ENCODE results near the gene BTBD9. TPM values are rescaled to one million over a fixed set of nuclear protein-coding genes. Genes with fewer than 3 reads are reported as not detected.

BTBD9 gene
- total RNA-seq, 4 donors from 2014 or later: 5.5 to 14.1 (median 6.3) TPM

DNA sequence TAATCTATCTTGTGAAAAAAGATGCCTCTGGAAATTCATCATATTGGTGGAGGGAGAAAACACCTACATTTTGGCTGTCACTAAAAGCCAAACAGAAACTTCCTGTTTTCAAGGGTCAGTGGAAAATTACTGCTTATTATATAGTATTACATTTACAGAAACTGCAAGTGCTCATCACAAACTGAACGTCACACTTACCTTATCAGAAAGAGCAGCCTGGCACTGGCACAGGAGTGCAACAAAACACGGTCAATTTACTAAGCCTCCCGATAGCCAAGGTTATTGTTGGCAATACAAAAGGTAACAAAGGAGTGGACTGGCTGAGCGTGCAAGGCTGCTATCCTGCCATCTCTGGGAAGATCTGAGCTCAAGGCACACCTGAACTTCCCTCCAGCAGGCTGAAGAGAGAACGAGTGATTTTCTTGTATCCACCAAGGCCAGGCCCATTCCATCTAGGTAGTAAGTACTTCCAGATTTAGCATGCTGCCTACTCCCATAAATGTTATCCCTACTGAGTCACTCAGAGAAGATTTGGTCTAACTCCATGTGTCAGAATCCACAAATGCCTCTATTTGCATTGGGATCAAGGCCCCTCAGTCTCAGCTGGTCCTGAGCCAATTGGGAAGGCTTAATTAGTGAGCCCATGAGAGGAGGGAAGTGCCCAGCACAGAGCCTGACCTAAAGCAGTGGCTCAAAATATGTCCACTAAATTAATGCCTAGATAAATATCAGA is 399.8 kb downstream of the BTBD9 start:
- Histone ChIP-seq H3K4me1 (peaks cover 0 to 6% of the 10 kb centered on the region in 2 donors), H3K4me3 (no peak overlapping the region), H3K27ac (no peak overlapping the region), H3K9me3 (no peaks in the 10 kb centered on the region), H3K36me3 (no peaks in the 10 kb centered on the region), H3K27me3 (no peaks in the 10 kb centered on the region)
- ATAC-seq: no peak
- no peak for TF ChIP-seq POLR2A (IDR thresholded peaks at IDR 0.05)
- TF ChIP-seq, protein P1, sequence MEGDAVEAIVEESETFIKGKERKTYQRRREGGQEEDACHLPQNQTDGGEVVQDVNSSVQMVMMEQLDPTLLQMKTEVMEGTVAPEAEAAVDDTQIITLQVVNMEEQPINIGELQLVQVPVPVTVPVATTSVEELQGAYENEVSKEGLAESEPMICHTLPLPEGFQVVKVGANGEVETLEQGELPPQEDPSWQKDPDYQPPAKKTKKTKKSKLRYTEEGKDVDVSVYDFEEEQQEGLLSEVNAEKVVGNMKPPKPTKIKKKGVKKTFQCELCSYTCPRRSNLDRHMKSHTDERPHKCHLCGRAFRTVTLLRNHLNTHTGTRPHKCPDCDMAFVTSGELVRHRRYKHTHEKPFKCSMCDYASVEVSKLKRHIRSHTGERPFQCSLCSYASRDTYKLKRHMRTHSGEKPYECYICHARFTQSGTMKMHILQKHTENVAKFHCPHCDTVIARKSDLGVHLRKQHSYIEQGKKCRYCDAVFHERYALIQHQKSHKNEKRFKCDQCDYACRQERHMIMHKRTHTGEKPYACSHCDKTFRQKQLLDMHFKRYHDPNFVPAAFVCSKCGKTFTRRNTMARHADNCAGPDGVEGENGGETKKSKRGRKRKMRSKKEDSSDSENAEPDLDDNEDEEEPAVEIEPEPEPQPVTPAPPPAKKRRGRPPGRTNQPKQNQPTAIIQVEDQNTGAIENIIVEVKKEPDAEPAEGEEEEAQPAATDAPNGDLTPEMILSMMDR (IDR thresholded peaks at IDR 0.05 in 4 of 5, conservative IDR thresholded peaks at IDR 0.05 in 1 of 5): no peak
- intact Hi-C loops (cut with DNase I; ENCODE audit: low total_unique reads) (loop anchor here (10.0 kb wide), 1 partner anchor 255 kb away; no protein-coding TSS in a partner anchor), in situ Hi-C loops (cut with MboI; ENCODE audit: low sequenced_read_pairs in 4 of 4) (no loop called here)
- no peak for DNase-seq

DNA sequence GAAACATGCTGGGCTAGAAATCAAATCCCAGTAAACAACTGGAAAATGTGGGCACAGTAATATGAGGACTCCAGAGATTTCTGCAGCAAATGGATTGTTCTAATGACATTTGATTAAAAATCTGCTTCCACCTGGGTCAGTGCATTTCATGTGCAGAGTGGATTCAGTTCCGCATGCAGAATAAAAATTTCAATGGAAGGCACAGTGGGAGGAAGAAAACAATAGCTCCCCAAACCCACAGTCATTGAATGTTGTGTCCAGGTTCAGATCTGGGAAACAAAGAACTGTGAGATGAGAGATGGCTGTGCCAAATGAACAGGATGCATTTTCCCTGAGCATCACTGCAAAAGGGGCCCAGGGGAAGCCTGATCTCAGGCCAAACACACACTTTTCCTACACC is 403.1 kb downstream of the BTBD9 start:
- TF ChIP-seq, protein P1 (IDR thresholded peaks at IDR 0.05 in 4 of 5, conservative IDR thresholded peaks at IDR 0.05 in 1 of 5): no peak
- in situ Hi-C loops (cut with MboI; ENCODE audit: low sequenced_read_pairs in 4 of 4): no loop called here

DNA sequence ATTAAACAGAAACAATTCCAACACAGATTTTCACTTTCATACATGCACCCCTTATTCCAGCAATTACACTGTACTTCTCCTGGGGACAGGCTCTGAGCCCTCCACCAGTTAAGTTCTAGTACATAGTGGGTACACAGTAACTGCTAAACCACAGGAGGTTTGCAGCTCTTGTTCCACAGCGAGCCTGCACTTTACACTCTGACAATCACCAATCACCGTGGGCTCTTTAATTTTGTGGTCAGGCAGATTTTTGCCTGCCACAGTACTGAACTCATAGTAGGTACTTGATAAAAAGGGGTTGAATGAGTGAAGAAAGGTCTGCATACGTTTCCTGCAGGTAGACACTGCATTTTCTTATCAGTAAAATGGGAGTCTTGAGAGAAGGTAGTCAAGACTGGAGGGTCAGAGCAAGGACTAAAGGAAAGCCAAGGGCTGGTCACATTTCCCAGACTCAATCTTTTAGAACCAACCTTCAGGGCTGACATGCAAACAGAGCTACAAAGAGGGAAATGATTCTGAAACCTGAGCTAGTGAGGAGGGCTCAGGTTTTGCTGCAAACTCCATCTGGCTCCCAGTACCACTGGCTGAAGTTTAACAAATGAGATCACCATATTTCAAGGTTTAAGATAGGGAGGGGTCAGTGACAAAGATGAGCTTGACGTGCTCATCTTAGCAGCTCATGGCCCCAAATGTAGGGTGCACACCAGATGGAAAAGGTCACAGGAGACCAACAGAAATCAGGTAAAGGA is 404.6 kb downstream of the BTBD9 start:
- H3K4me1 ChIP-seq: peaks cover 0 to 7% of the 10 kb centered on the region in 2 donors

More for the DNA sequence above, 403.1 kb downstream of the BTBD9 start:
- H3K27ac ChIP-seq: no peak overlapping the region
- no peak for DNase-seq
- no peaks in the 10 kb centered on the region for H3K27me3 ChIP-seq
- ATAC-seq: no peak
- no peaks in the 10 kb centered on the region for H3K9me3 ChIP-seq
- intact Hi-C loops (cut with DNase I; ENCODE audit: low total_unique reads): loop anchor here (10.0 kb wide), 1 partner anchor 258 kb away; no protein-coding TSS in a partner anchor
- no peak overlapping the region for H3K4me3 ChIP-seq
- H3K36me3 ChIP-seq: no peaks in the 10 kb centered on the region
- peaks cover 0 to 7% of the 10 kb centered on the region in 2 donors for H3K4me1 ChIP-seq

DNA sequence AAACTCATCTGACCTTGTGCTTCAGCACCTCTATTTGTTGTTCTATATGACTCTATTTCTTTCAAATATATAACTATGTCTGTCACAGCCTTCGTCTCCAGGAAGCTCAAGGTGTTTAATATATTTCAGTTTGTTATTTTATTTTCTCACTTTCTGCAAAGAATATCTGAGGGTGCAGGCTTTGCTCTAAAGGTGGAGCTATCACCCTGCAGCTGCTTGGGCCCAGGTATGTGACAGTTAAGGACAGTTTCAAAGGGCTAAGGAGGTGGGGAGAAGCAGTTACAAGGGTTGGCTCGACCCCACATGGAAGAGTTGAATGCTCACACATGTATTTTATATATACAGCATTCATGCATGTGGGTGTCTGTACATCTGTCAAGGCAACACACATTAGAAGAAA is 405.6 kb downstream of the BTBD9 start:
- ATAC-seq: no peak
- Histone ChIP-seq H3K36me3 (no peaks in the 10 kb centered on the region), H3K27me3 (no peaks in the 10 kb centered on the region), H3K9me3 (no peaks in the 10 kb centered on the region), H3K27ac (no peak overlapping the region), H3K4me3 (no peak overlapping the region), H3K4me1 (peaks cover 0 to 7% of the 10 kb centered on the region in 2 donors)
- in situ Hi-C loops (cut with MboI; ENCODE audit: low sequenced_read_pairs in 4 of 4) (no loop called here), intact Hi-C loops (cut with DNase I; ENCODE audit: low total_unique reads) (loop anchor here (10.0 kb wide), 1 partner anchor 261 kb away; no protein-coding TSS in a partner anchor)
- TF ChIP-seq, protein P1 (IDR thresholded peaks at IDR 0.05 in 4 of 5, conservative IDR thresholded peaks at IDR 0.05 in 1 of 5): no peak
- TF ChIP-seq POLR2A (IDR thresholded peaks at IDR 0.05): no peak
- no peak for DNase-seq

More for the DNA sequence above, 404.6 kb downstream of the BTBD9 start:
- Histone ChIP-seq H3K4me3 (no peak overlapping the region), H3K9me3 (no peaks in the 10 kb centered on the region), H3K27me3 (no peaks in the 10 kb centered on the region), H3K36me3 (no peaks in the 10 kb centered on the region), H3K27ac (no peak overlapping the region)
- ATAC-seq: no peak
- intact Hi-C loops (cut with DNase I; ENCODE audit: low total_unique reads): loop anchor here (10.0 kb wide), 1 partner anchor 260 kb away; no protein-coding TSS in a partner anchor
- in situ Hi-C loops (cut with MboI; ENCODE audit: low sequenced_read_pairs in 4 of 4): no loop called here
- TF ChIP-seq, protein P1 (IDR thresholded peaks at IDR 0.05 in 4 of 5, conservative IDR thresholded peaks at IDR 0.05 in 1 of 5): no peak
- TF ChIP-seq POLR2A (IDR thresholded peaks at IDR 0.05): no peak
- no peak for DNase-seq
